HepG2 (cell line): ENCODE measurements around the gene ADGRG1. TPM values are rescaled to one million over a fixed set of nuclear protein-coding genes. Genes with fewer than 3 reads are reported as not detected.

Experiments used
- KDM1A ChIP-seq: IDR thresholded peaks from 2 replicates; pipeline ENCODE4 v1.6.1; 2016; ENCODE audit warnings: missing compliant biosample characterization
- NFE2L2 ChIP-seq: fragments of 150-350 bp; IDR thresholded peaks from 2 replicates; pipeline ENCODE4 v1.6.1; 2014; ENCODE audit warnings: low read length
- NR3C1 ChIP-seq: sonication (generic); formaldehyde crosslinking; IDR thresholded peaks from 2 replicates; pipeline ENCODE4 v1.4.0; 2020; ENCODE audit warnings: missing genetic modification reagents
- PCBP2 ChIP-seq: fragments of 200-400 bp; formaldehyde crosslinking; optimal IDR thresholded peaks from 2 replicates; pipeline ENCODE3; 2018; ENCODE audit warnings: low read length, low read depth; ENCODE audit not compliant: poor library complexity, severe bottlenecking
- RARA ChIP-seq: IDR thresholded peaks from 2 replicates; pipeline ENCODE4 v1.6.1; 2016; ENCODE audit warnings: missing genetic modification reagents, missing compliant biosample characterization
- SETDB1 ChIP-seq: sonication (generic); formaldehyde crosslinking; IDR thresholded peaks from 2 replicates; pipeline ENCODE4 v1.5.1; 2020; ENCODE audit warnings: missing genetic modification reagents, mild to moderate bottlenecking, borderline replicate concordance
- SMAD1 ChIP-seq: sonication (generic); formaldehyde crosslinking; IDR thresholded peaks from 2 replicates; pipeline ENCODE4 v1.4.0; 2020; ENCODE audit warnings: missing genetic modification reagents, low read depth, mild to moderate bottlenecking, borderline replicate concordance
- SP4 ChIP-seq: sonication (generic); formaldehyde crosslinking; IDR thresholded peaks from 2 replicates; pipeline ENCODE4 v1.8.1; 2023; ENCODE audit warnings: mild to moderate bottlenecking, missing genetic modification reagents
- SSRP1 ChIP-seq: IDR thresholded peaks from 2 replicates; pipeline ENCODE4 v1.6.1; 2016; ENCODE audit warnings: control low read depth
- WIZ ChIP-seq: sonication (generic); formaldehyde crosslinking; IDR thresholded peaks from 2 replicates; pipeline ENCODE4 v1.5.1; 2020; ENCODE audit warnings: mild to moderate bottlenecking, missing genetic modification reagents
- ZNF292 ChIP-seq: sonication (generic); formaldehyde crosslinking; IDR thresholded peaks from 2 replicates; pipeline ENCODE4 v1.8.1; 2022; ENCODE audit warnings: mild to moderate bottlenecking, low read depth, missing genetic modification reagents, borderline replicate concordance
- ZNF407 ChIP-seq: sonication (generic); formaldehyde crosslinking; IDR thresholded peaks from one replicate; pipeline ENCODE4 v1.5.1; 2020; ENCODE audit warnings: mild to moderate bottlenecking, missing genetic modification reagents; ENCODE audit errors: not compliant biosample characterization
- ZNF678 ChIP-seq: sonication (generic); formaldehyde crosslinking; IDR thresholded peaks from 2 replicates; pipeline ENCODE4 v1.4.0; 2020; ENCODE audit warnings: mild to moderate bottlenecking, missing genetic modification reagents
- polyA plus RNA-seq, 8 experiments: library from polyadenylated mRNA; depleted of rRNA in 3 of 8; stranded (reverse) in 7 of 8; unstranded in 1 of 8; fragments of >200 nt; fragmentation: Illumina TruSeq in 4 of 8; extraction: Trizol in 4 of 8; gene quantifications; 2 replicates each; pipeline versions ENCODE4 v1.2.1 to v1.2.3, GENCODE V29; 2011 to 2016; ENCODE audit warnings: low read depth in 4 of 8, missing spikeins in 1 of 8, mixed read lengths in 1 of 8; ENCODE audit not compliant: insufficient read depth in 1 of 8
- total RNA-seq, 5 experiments: library from RNA; depleted of rRNA; stranded (reverse); fragments of >200 nt; fragmentation: Illumina TruSeq; extraction: Trizol; gene quantifications; 2 replicates each; pipeline ENCODE4 v1.2.3, GENCODE V29; 2016; ENCODE audit warnings: low read depth in 1 of 5
- TF ChIP-seq, protein P1 (sequence below): sonication (generic); formaldehyde crosslinking; IDR thresholded peaks from 2 replicates; pipeline ENCODE4 v1.9.0; 2021; ENCODE audit warnings: missing genetic modification reagents, borderline replicate concordance
- TF ChIP-seq, protein P2 (sequence below): sonication (generic); formaldehyde crosslinking; IDR thresholded peaks from 2 replicates; pipeline ENCODE4 v1.4.0; 2020; ENCODE audit warnings: missing genetic modification reagents

Gene ADGRG1
- total and polyA plus RNA-seq, 2 of the 13 experiments (the other 11 are each of a cell fraction or from before 2014, with no cell fraction given): 2.7 to 5.9 TPM

DNA sequence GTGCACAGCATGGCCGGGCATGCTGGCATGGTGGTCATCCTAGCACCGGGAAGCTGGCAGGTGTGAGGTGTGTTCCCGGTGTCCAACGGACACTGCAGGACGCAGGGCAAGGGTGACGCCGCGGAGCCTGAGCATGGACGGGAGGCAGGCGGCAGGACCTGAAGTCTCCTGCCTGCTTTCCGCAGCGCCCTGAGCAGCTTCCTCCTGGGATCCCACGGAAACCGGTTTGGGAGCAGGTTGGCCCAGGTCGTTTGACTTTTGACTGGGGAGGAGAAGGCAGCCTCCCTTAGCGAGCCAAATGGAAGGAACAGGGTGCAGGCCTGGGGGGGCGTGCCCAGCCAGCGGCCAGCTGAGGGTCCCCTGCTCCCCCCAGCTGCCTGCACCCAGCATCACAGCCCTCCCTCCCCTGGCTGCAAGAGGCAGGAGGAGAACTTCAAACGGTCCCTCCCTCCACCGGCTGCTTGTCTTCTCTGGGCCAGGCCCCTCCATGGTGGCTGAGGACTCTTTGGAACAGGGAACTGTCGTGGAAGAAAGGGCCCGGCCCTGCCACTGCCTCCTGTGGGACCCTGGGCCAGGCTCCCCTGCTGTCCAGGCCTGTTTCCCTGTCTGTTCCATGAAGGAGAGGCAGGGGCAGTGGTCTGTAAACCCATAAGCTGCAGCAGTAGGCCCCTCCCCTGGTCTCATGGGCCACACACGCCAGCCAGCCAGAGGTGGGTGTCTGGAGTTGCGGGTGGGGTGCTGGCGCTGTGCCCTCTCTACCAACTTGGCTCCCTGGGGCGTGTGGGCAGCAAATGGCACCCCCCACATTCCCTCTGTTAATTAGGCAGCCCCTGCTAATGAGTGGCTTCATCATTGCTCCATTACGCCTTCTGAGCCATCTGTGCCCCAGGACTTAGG is 7.8 kb upstream of the ADGRG1 start (continued):
- TF ChIP-seq ZNF407: no peak
- TF ChIP-seq ZNF678 (CRISPR knock-in tag): no peak
- TF ChIP-seq PCBP2: no peak
- 0 out of 2 replicates have a peak, but pooled peaks have one; percentile 45 for TF ChIP-seq WIZ (CRISPR knock-in tag)
- TF ChIP-seq NFE2L2: no peak
- TF ChIP-seq, protein P1, sequence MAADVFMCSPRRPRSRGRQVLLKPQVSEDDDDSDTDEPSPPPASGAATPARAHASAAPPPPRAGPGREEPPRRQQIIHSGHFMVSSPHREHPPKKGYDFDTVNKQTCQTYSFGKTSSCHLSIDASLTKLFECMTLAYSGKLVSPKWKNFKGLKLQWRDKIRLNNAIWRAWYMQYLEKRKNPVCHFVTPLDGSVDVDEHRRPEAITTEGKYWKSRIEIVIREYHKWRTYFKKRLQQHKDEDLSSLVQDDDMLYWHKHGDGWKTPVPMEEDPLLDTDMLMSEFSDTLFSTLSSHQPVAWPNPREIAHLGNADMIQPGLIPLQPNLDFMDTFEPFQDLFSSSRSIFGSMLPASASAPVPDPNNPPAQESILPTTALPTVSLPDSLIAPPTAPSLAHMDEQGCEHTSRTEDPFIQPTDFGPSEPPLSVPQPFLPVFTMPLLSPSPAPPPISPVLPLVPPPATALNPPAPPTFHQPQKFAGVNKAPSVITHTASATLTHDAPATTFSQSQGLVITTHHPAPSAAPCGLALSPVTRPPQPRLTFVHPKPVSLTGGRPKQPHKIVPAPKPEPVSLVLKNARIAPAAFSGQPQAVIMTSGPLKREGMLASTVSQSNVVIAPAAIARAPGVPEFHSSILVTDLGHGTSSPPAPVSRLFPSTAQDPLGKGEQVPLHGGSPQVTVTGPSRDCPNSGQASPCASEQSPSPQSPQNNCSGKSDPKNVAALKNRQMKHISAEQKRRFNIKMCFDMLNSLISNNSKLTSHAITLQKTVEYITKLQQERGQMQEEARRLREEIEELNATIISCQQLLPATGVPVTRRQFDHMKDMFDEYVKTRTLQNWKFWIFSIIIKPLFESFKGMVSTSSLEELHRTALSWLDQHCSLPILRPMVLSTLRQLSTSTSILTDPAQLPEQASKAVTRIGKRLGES (CRISPR knock-in tag): no peak
- no peak for TF ChIP-seq SETDB1 (CRISPR knock-in tag)
- TF ChIP-seq SSRP1 (CRISPR knock-in tag): no peak
- TF ChIP-seq NR3C1 (CRISPR knock-in tag): no peak
- TF ChIP-seq KDM1A: no peak
- TF ChIP-seq SP4 (CRISPR knock-in tag): no peak
- peak; percentile 79 for TF ChIP-seq ZNF292 (CRISPR knock-in tag)
- TF ChIP-seq SMAD1 (CRISPR knock-in tag): no peak
- TF ChIP-seq RARA (CRISPR knock-in tag): no peak
- TF ChIP-seq, protein P2, sequence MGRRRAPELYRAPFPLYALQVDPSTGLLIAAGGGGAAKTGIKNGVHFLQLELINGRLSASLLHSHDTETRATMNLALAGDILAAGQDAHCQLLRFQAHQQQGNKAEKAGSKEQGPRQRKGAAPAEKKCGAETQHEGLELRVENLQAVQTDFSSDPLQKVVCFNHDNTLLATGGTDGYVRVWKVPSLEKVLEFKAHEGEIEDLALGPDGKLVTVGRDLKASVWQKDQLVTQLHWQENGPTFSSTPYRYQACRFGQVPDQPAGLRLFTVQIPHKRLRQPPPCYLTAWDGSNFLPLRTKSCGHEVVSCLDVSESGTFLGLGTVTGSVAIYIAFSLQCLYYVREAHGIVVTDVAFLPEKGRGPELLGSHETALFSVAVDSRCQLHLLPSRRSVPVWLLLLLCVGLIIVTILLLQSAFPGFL (CRISPR knock-in tag): no peak
